Measurements from ENCODE around the gene KRT80. TPM values are rescaled to one million over a fixed set of nuclear protein-coding genes. Genes with fewer than 3 reads are reported as not detected.

KRT80 gene
- polyA plus RNA-seq, 2 of the 4 experiments (the other 2 are of a cell fraction) = 38.3 to 63.1 TPM

- no peak overlapping the region for H3K4me2 ChIP-seq
- H3K27ac ChIP-seq = no peak overlapping the region
- H3K9me3 ChIP-seq = no peaks in the 10 kb centered on the region
- 95% methylated on average over 5 of the region's 5 CpGs for WGBS (ENCODE audit: missing lambda C conversion rate)
- no peak for TF ChIP-seq SMC3 (IDR thresholded peaks at IDR 0.05)
- no peak for TF ChIP-seq RARB (CRISPR knock-in tag; IDR thresholded peaks at IDR 0.05)
- no peak for TF ChIP-seq SREBF2 (IDR thresholded peaks at IDR 0.05)
- TF ChIP-seq EP300 (IDR thresholded peaks at IDR 0.05) = no peak
- no peak for TF ChIP-seq KDM5A (IDR thresholded peaks at IDR 0.05)
- TF ChIP-seq, protein P1, sequence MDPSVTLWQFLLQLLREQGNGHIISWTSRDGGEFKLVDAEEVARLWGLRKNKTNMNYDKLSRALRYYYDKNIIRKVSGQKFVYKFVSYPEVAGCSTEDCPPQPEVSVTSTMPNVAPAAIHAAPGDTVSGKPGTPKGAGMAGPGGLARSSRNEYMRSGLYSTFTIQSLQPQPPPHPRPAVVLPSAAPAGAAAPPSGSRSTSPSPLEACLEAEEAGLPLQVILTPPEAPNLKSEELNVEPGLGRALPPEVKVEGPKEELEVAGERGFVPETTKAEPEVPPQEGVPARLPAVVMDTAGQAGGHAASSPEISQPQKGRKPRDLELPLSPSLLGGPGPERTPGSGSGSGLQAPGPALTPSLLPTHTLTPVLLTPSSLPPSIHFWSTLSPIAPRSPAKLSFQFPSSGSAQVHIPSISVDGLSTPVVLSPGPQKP (IDR thresholded peaks at IDR 0.05; ENCODE audit: low read depth, low read length) = no peak
- no peak for TF ChIP-seq PHF8 (IDR thresholded peaks at IDR 0.05; ENCODE audit: borderline replicate concordance, low read depth)
- TF ChIP-seq, protein P2, sequence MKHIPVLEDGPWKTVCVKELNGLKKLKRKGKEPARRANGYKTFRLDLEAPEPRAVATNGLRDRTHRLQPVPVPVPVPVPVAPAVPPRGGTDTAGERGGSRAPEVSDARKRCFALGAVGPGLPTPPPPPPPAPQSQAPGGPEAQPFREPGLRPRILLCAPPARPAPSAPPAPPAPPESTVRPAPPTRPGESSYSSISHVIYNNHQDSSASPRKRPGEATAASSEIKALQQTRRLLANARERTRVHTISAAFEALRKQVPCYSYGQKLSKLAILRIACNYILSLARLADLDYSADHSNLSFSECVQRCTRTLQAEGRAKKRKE (CRISPR knock-in tag; IDR thresholded peaks at IDR 0.05; ENCODE audit: low read depth) = no peak
- no peak for FAIRE-seq
- ChIA-PET POLR2A (no interaction called here), CTCF (interaction anchor here (1.0 to 15.8 kb wide), 9 partner anchors 8 to 754 kb away, joined by 3 to 304 read pairs (median 5); no protein-coding TSS in a partner anchor)
- no peak for ATAC-seq
- no peak overlapping the region for H3K4me3 ChIP-seq
- no peaks in the 10 kb centered on the region for H3K4me1 ChIP-seq
- DNase-seq (ENCODE audit: low read depth in 1 of 2, low spot score in 1 of 2) = no peak
Observed at GRCh38 chr12:52130711-52131110, 61.1 kb downstream of the KRT80 start.

- TF ChIP-seq MAFK (IDR thresholded peaks at IDR 0.05; ENCODE audit: partially characterized antibody) (peak; percentile 31), ZC3H11A (IDR thresholded peaks at IDR 0.05) (no peak)
- H3K9me3 ChIP-seq = no peaks in the 10 kb centered on the region
- H3K27ac ChIP-seq = no peak overlapping the region
- 70% methylated on average over 10 of the region's 10 CpGs for WGBS (ENCODE audit: missing lambda C conversion rate)
- H3K4me3 ChIP-seq = no peak overlapping the region
- POLR2A ChIA-PET = no interaction called here
- ATAC-seq (no peak), FAIRE-seq (no peak), DNase-seq (ENCODE audit: low read depth in 1 of 2, low spot score in 1 of 2) (no peak)
- H3K4me2 ChIP-seq = no peak overlapping the region
- CTCF ChIA-PET = interaction anchor here (0.9 to 15.8 kb wide), 12 partner anchors 8 to 853 kb away, joined by 3 to 304 read pairs (median 8); no protein-coding TSS in a partner anchor
- H3K4me1 ChIP-seq = no peaks in the 10 kb centered on the region
Observed at GRCh38 chr12:52127683-52128450, 63.9 kb downstream of the KRT80 start.

GRCh38 chr12:52126605-52127578 is 64.9 kb downstream of the KRT80 start:
- peak in 1 of 2 experiments; percentile 1 for DNase-seq (ENCODE audit: low read depth in 1 of 2, low spot score in 1 of 2)
- ChIA-PET CTCF (interaction anchor here (0.7 to 15.8 kb wide), 15 partner anchors 8 to 854 kb away, joined by 3 to 304 read pairs (median 11); partner anchors contain the start of gene SMIM41), POLR2A (no interaction called here)
- no peak for FAIRE-seq
- no peak for ATAC-seq
- no peaks in the 10 kb centered on the region for H3K9me3 ChIP-seq
- 74% methylated on average over 21 of the region's 21 CpGs for WGBS (ENCODE audit: missing lambda C conversion rate)
- H3K4me3 ChIP-seq = no peak overlapping the region
- no peak overlapping the region for H3K4me2 ChIP-seq
- H3K27ac ChIP-seq = no peak overlapping the region; a peak in 1 of 6 replicates
- H3K4me1 ChIP-seq = no peaks in the 10 kb centered on the region
- no peak for TF ChIP-seq RAD21 (conservative IDR thresholded peaks at IDR 0.05 in 1 of 2, IDR thresholded peaks at IDR 0.05 in 1 of 2)
- TF ChIP-seq ZFP36 (IDR thresholded peaks at IDR 0.05; ENCODE audit: borderline replicate concordance, partially characterized antibody) = peak; percentile 43
- no peak for TF ChIP-seq NFE2L2 (conservative IDR thresholded peaks at IDR 0.05; ENCODE audit: low read length)

DNA sequence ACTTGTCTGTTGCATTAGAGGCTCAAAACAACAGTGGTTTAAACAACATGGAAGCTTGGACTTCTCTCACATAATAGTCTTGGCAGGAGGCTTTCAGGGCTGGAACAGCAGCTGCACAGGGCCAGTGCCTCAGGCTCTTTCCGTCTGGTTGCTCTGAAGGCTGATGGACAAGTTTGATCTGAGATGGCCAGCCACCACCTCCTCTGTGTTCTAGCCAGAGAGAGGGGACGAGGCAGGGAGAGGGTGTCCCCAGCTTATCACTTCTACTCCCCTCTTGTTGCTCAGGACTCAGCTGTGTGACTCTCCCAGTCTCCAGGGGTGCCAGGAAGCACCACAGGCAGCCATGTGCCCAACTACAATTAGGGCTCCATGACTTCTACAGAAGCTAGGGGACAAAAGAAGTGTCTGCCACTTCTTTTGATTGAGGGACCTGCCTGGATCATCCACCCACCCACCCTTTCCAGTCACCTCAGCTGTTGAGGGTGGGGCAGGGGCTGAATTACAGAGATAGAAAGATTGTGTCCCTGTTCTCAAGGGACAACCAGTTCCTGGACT is 65.7 kb downstream of the KRT80 start:
- CTCF ChIA-PET = interaction anchor here (0.6 to 15.8 kb wide), 13 partner anchors 9 to 855 kb away, joined by 3 to 304 read pairs (median 8); partner anchors contain the start of gene SMIM41
- FAIRE-seq = no peak
- POLR2A ChIA-PET = no interaction called here
- no peak overlapping the region for H3K4me2 ChIP-seq
- H3K9me3 ChIP-seq = no peaks in the 10 kb centered on the region
- no peaks in the 10 kb centered on the region for H3K4me1 ChIP-seq
- no peak overlapping the region for H3K4me3 ChIP-seq
- no peak for ATAC-seq
- WGBS (ENCODE audit: missing lambda C conversion rate) = 55% methylated on average over 2 of the region's 2 CpGs
- H3K27ac ChIP-seq = no peak overlapping the region; a peak in 1 of 6 replicates
- no peak for DNase-seq (ENCODE audit: low read depth in 1 of 2, low spot score in 1 of 2)
- TF ChIP-seq ZSCAN20 (CRISPR knock-in tag; IDR thresholded peaks at IDR 0.05) (no peak), HEYL (CRISPR knock-in tag; IDR thresholded peaks at IDR 0.05) (no peak), CHD2 (IDR thresholded peaks at IDR 0.05; ENCODE audit: low read length, partially characterized antibody) (no peak), ZC3H11A (IDR thresholded peaks at IDR 0.05) (no peak), FOSB (CRISPR knock-in tag; IDR thresholded peaks at IDR 0.05) (no peak), RARB (CRISPR knock-in tag; IDR thresholded peaks at IDR 0.05) (no peak), RNF2 (IDR thresholded peaks at IDR 0.05; ENCODE audit: borderline replicate concordance, low read depth) (no peak), CBX2 (IDR thresholded peaks at IDR 0.05; ENCODE audit: borderline replicate concordance, low read depth) (no peak), CHD4 (IDR thresholded peaks at IDR 0.05; ENCODE audit: borderline replicate concordance) (no peak), MYC (IDR thresholded peaks at IDR 0.05; ENCODE audit: borderline replicate concordance, low read length) (no peak), HOXB5 (CRISPR knock-in tag; IDR thresholded peaks at IDR 0.05) (no peak)
- TF ChIP-seq, protein P2 (CRISPR knock-in tag; IDR thresholded peaks at IDR 0.05; ENCODE audit: low read depth) = no peak
- TF ChIP-seq, protein P3, sequence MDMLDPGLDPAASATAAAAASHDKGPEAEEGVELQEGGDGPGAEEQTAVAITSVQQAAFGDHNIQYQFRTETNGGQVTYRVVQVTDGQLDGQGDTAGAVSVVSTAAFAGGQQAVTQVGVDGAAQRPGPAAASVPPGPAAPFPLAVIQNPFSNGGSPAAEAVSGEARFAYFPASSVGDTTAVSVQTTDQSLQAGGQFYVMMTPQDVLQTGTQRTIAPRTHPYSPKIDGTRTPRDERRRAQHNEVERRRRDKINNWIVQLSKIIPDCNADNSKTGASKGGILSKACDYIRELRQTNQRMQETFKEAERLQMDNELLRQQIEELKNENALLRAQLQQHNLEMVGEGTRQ (IDR thresholded peaks at IDR 0.05) = no peak
